Karpas-422 (cell line): Measurements from ENCODE around the gene MMP15. TPM values are rescaled to one million over a fixed set of nuclear protein-coding genes. Genes with fewer than 3 reads are reported as not detected.

Experiments used
- DNase-seq: peaks from one replicate; pipeline ENCODE4 v3.0.0-alpha.2; 2015
- H2AFZ ChIP-seq: fragments of 200-600 bp; sonication (generic); 2 replicates; pipeline ENCODE4 v1.6.1; 2014; ENCODE audit warnings: antibody characterized with exemption, low read length, mixed read lengths
- H3K27ac ChIP-seq: fragments of 200-600 bp; sonication (generic); 2 replicates; pipeline ENCODE4 v1.5.1; 2014; ENCODE audit warnings: mild to moderate bottlenecking, low read length, moderate library complexity
- H3K27me3 ChIP-seq: fragments of 200-600 bp; sonication (generic); 2 replicates; pipeline ENCODE4 v1.6.1; 2014; ENCODE audit warnings: low read length, mixed read lengths
- H3K36me3 ChIP-seq: fragments of 200-600 bp; sonication (generic); 2 replicates; pipeline ENCODE4 v1.6.1; 2014; ENCODE audit warnings: low read length, mixed read lengths; ENCODE audit not compliant: insufficient read depth
- H3K4me1 ChIP-seq: fragments of 200-600 bp; sonication (generic); 2 replicates; pipeline ENCODE4 v1.6.1; 2014; ENCODE audit warnings: mild to moderate bottlenecking, low read length, mixed read lengths
- H3K4me2 ChIP-seq: fragments of 200-600 bp; sonication (generic); 2 replicates; pipeline ENCODE4 v1.6.1; 2014; ENCODE audit warnings: low read length, low read depth, mild to moderate bottlenecking; ENCODE audit not compliant: poor library complexity, severe bottlenecking
- H3K4me3 ChIP-seq: fragments of 200-600 bp; sonication (generic); 2 replicates; pipeline ENCODE4 v1.5.1; 2014; ENCODE audit warnings: mild to moderate bottlenecking, antibody characterized with exemption, low read length, mixed read lengths
- H3K79me2 ChIP-seq: fragments of 200-600 bp; sonication (generic); 2 replicates; pipeline ENCODE4 v1.6.1; 2014; ENCODE audit warnings: mild to moderate bottlenecking, low read length, mixed read lengths
- H3K9ac ChIP-seq: fragments of 200-600 bp; sonication (generic); 2 replicates; pipeline ENCODE4 v1.6.0; 2014; ENCODE audit warnings: low read length
- H3K9me2 ChIP-seq: fragments of 200-600 bp; sonication (generic), shearing (Covaris generic); replicated peaks from 2 replicates; pipeline ENCODE4 v1.6.0; 2014; ENCODE audit warnings: mild to moderate bottlenecking, low read length, moderate library complexity; ENCODE audit not compliant: insufficient read depth
- H3K9me3 ChIP-seq: fragments of 300-700, 200-600 bp; sonication (generic); 2 replicates; pipeline ENCODE4 v1.6.1; 2014; ENCODE audit warnings: low read length, mixed read lengths
- H4K20me1 ChIP-seq: fragments of 200-600 bp; sonication (generic); 2 replicates; pipeline ENCODE4 v1.6.1; 2014; ENCODE audit warnings: mild to moderate bottlenecking, antibody characterized with exemption, low read length, low read depth; ENCODE audit not compliant: insufficient read depth
- total RNA-seq: library from RNA; depleted of rRNA; stranded (reverse); fragments of >200 nt; shearing (Covaris generic); gene quantifications from 2 replicates; pipeline ENCODE4 v1.2.3, GENCODE V29; 2014; ENCODE audit warnings: low replicate concordance

MMP15 gene
- total RNA-seq, 1 experiment from 2014 or later, result 4.1 TPM

DNA sequence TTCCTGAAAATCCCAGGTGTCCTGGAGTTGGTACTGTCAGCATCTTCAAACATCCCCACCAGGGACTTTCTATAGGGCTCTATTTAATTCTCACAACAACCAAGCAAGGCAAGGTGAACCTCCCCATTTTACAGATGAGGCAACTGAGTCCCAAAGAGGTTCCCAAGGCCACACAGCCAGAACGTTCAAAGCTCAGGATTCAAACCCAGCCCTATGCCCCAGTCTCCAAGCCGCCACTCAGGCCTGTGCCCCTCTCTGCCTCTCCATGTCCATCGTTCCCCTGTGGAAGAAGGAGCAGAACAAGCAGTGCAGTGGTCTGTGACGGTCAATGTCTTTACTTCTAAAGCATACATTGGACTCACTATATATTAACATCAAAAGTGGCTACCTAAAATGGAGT is 31.2 kb upstream of the MMP15 start:
- Histone ChIP-seq H3K27me3 (no peaks in the 10 kb centered on the region), H3K27ac (no peak overlapping the region), H3K4me2 (no peak overlapping the region), H4K20me1 (peaks cover 6% of the 10 kb centered on the region; the same call in 1 of the 2 replicates), H3K79me2 (peaks cover 6% of the 10 kb centered on the region), H3K36me3 (no peaks in the 10 kb centered on the region), H3K9me3 (no peaks in the 10 kb centered on the region), H3K9ac (no peak overlapping the region), H3K4me3 (no peak overlapping the region), H3K9me2 (no peaks in the 10 kb centered on the region), H2AFZ (no peak overlapping the region), H3K4me1 (peaks cover 6% of the 10 kb centered on the region)
- DNase-seq, result no peak

- Histone ChIP-seq H3K27ac (no peak overlapping the region), H3K4me1 (peaks cover 10% of the 10 kb centered on the region), H4K20me1 (peaks cover 6% of the 10 kb centered on the region; the same call in 1 of the 2 replicates), H3K9me2 (no peaks in the 10 kb centered on the region), H3K4me2 (no peak overlapping the region), H2AFZ (no peak overlapping the region), H3K36me3 (no peaks in the 10 kb centered on the region), H3K9ac (no peak overlapping the region), H3K79me2 (peaks cover 10% of the 10 kb centered on the region), H3K9me3 (no peaks in the 10 kb centered on the region), H3K27me3 (no peaks in the 10 kb centered on the region), H3K4me3 (no peak overlapping the region)
- peak; percentile 83 for DNase-seq
Measured at GRCh38 chr16:57994778-57995177, 30.8 kb upstream of the MMP15 start.

DNA sequence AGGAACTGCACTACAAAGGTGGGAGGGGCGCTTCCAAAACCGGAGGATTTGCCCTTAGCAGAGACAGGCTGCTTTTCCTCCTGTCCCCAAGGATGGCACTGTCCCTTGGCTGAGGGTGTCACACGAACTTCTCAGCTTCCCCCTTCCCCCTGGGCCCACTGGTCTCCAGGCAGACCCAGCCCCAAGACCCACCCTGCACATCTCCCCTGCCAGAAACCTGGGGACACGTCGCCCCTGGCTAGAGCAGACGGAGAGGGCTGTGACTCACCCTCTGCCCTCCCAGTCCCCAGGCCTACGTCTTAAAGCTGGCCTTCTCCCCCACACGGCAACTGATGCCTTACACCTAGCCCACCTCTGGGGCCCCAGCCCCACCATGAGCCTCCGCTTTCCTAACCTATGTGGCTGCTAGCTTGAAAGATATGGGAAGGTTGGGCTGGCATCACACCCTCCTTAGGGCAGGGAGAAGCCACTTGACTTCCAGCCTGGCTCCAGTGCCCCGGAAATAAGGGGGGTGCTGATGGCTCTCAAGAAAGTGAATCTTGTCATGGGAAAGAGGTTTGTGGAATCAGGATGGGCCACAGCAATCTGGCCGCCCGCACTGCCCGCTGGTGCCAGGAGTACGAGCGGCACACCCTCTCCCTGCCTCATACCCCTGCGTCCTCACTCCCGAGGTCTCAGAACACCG is 29.7 kb upstream of the MMP15 start:
- Histone ChIP-seq H2AFZ (no peak overlapping the region), H3K9me3 (no peaks in the 10 kb centered on the region), H3K36me3 (no peaks in the 10 kb centered on the region), H4K20me1 (peaks cover 6% of the 10 kb centered on the region; the same call in 1 of the 2 replicates), H3K79me2 (peaks cover 13% of the 10 kb centered on the region), H3K4me3 (no peak overlapping the region), H3K27ac (no peak overlapping the region), H3K4me2 (no peak overlapping the region), H3K9ac (no peak overlapping the region), H3K9me2 (no peaks in the 10 kb centered on the region), H3K4me1 (peaks cover 13% of the 10 kb centered on the region), H3K27me3 (no peaks in the 10 kb centered on the region)
- no peak for DNase-seq

- H3K79me2 ChIP-seq, result peaks cover 15% of the 10 kb centered on the region
- H3K9me3 ChIP-seq, result no peaks in the 10 kb centered on the region
- H3K4me2 ChIP-seq, result no peak overlapping the region
- H3K36me3 ChIP-seq, result no peaks in the 10 kb centered on the region
- no peaks in the 10 kb centered on the region for H3K9me2 ChIP-seq
- peaks cover 6% of the 10 kb centered on the region; the same call in 1 of the 2 replicates for H4K20me1 ChIP-seq
- no peak overlapping the region for H3K9ac ChIP-seq
- H2AFZ ChIP-seq, result no peak overlapping the region
- H3K4me1 ChIP-seq, result peaks cover 15% of the 10 kb centered on the region
- DNase-seq, result no peak
- H3K4me3 ChIP-seq, result no peak overlapping the region
- no peaks in the 10 kb centered on the region for H3K27me3 ChIP-seq
- no peak overlapping the region for H3K27ac ChIP-seq
Measured at GRCh38 chr16:57996406-57997175, 29.0 kb upstream of the MMP15 start.

DNA sequence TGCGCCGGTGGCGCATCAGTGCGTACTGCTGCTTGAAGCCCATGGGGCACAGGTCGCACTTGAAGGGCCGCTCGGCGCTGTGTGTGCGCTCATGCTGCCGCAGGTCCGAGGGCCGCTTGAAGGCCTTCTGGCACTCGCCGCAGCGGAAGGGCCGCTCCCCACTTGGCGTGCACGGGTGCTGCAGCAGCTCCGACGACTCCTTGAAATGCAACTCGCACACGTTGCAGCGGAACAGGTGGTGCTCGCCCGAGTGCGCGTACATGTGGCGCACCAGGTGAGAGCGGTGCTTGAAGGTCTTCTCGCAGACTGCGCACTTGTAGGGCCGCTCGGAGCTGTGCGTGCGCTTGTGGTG is 28.4 kb upstream of the MMP15 start:
- peaks cover 20% of the 10 kb centered on the region for H3K4me1 ChIP-seq

GRCh38 chr16:57997528-57998265 is 27.9 kb upstream of the MMP15 start:
- no peak overlapping the region for H3K4me2 ChIP-seq
- no peak overlapping the region for H2AFZ ChIP-seq
- H3K4me3 ChIP-seq, result no peak overlapping the region
- H3K4me1 ChIP-seq, result peaks cover 26% of the 10 kb centered on the region
- H3K9me2 ChIP-seq, result no peaks in the 10 kb centered on the region
- peaks cover 6% of the 10 kb centered on the region; the same call in 1 of the 2 replicates for H4K20me1 ChIP-seq
- no peaks in the 10 kb centered on the region for H3K27me3 ChIP-seq
- peaks cover 25% of the 10 kb centered on the region for H3K79me2 ChIP-seq
- no peak overlapping the region for H3K27ac ChIP-seq
- peaks cover 1% of the 10 kb centered on the region; the same call in 1 of the 2 replicates for H3K36me3 ChIP-seq
- DNase-seq, result no peak
- no peak overlapping the region for H3K9ac ChIP-seq
- H3K9me3 ChIP-seq, result no peaks in the 10 kb centered on the region

More for the DNA sequence above, 28.4 kb upstream of the MMP15 start:
- Histone ChIP-seq H3K27me3 (no peaks in the 10 kb centered on the region), H3K4me3 (no peak overlapping the region), H3K79me2 (peaks cover 21% of the 10 kb centered on the region), H4K20me1 (peaks cover 6% of the 10 kb centered on the region; the same call in 1 of the 2 replicates), H3K9me3 (no peaks in the 10 kb centered on the region), H3K9ac (no peak overlapping the region), H3K9me2 (no peaks in the 10 kb centered on the region), H3K36me3 (no peaks in the 10 kb centered on the region), H3K4me2 (no peak overlapping the region), H3K27ac (no peak overlapping the region), H2AFZ (no peak overlapping the region)
- no peak for DNase-seq

GRCh38 chr16:57998486-57998885 is 27.1 kb upstream of the MMP15 start:
- no peak for DNase-seq
- Histone ChIP-seq H3K27ac (no peak overlapping the region), H3K27me3 (no peaks in the 10 kb centered on the region), H3K9me2 (no peaks in the 10 kb centered on the region), H3K4me2 (peak overlapping the region; percentile 99), H3K4me3 (no peak overlapping the region), H3K4me1 (peaks cover 33% of the 10 kb centered on the region), H3K36me3 (peaks cover 5% of the 10 kb centered on the region; the same call in 1 of the 2 replicates), H2AFZ (no peak overlapping the region), H3K9ac (0 out of 2 replicates have a peak overlapping the region, but pooled peaks have one; percentile 90), H4K20me1 (peaks cover 6% of the 10 kb centered on the region; the same call in 1 of the 2 replicates), H3K9me3 (no peaks in the 10 kb centered on the region), H3K79me2 (peaks cover 30% of the 10 kb centered on the region)

DNA sequence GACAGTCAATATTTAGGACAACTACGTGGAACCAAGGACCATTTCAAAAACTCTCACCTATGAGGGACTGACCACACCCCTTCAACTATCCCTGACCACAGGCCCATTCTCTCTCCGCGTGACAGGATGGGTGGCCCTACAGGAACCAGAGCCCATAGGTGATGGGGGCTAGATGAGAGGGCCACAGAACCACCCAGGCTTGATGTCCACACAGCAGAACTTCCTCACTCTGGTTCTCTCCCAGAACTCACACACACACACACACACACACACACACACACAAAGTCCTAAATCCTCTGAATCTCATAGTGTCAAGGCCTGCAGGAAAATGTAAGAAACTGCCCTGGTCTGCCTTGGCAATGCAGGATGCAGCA is 26.6 kb upstream of the MMP15 start:
- peaks cover 31% of the 10 kb centered on the region for H3K79me2 ChIP-seq
- H3K36me3 ChIP-seq, result peaks cover 8% of the 10 kb centered on the region; the same call in 1 of the 2 replicates
- no peaks in the 10 kb centered on the region for H3K9me3 ChIP-seq
- H4K20me1 ChIP-seq, result peaks cover 6% of the 10 kb centered on the region; the same call in 1 of the 2 replicates
- H3K4me2 ChIP-seq, result peak overlapping the region; percentile 99
- no peak overlapping the region for H2AFZ ChIP-seq
- H3K9ac ChIP-seq, result peak overlapping the region; percentile 90
- H3K27me3 ChIP-seq, result no peaks in the 10 kb centered on the region
- H3K4me1 ChIP-seq, result peaks cover 37% of the 10 kb centered on the region
- DNase-seq, result no peak
- peak overlapping the region; percentile 82; the same call in 1 of the 2 replicates for H3K4me3 ChIP-seq
- no peaks in the 10 kb centered on the region for H3K9me2 ChIP-seq
- H3K27ac ChIP-seq, result no peak overlapping the region
